Keratinocyte (primary cell): Measurements from ENCODE around the gene PMEPA1. TPM values are rescaled to one million over a fixed set of nuclear protein-coding genes. Genes with fewer than 3 reads are reported as not detected.

Source experiments
- DNase-seq: peaks from one replicate; pipeline ENCODE4 v3.0.0-alpha.2; 2011; ENCODE audit warnings: low read depth, missing footprints, low spot score
- FAIRE-seq: peaks from 2 replicates; lab custom pipeline; 2011; peaks lifted over from hg19 to GRCh38; lab: Jason Lieb, UNC
- H2AFZ ChIP-seq: 2 replicates; pipeline ENCODE4 v1.6.0; 2012; ENCODE audit warnings: low read length, control low read depth, inconsistent platforms; ENCODE audit not compliant: control insufficient read depth
- H3K27ac ChIP-seq: 2 replicates; pipeline ENCODE4 v1.5.1; 2011; ENCODE audit warnings: low read length; ENCODE audit not compliant: control insufficient read depth, insufficient read depth
- H3K27me3 ChIP-seq: 3 replicates; pipeline ENCODE4 v1.6.0; 2011; ENCODE audit warnings: low read length; ENCODE audit not compliant: control insufficient read depth, insufficient read depth; ENCODE audit errors: extremely low read depth
- H3K36me3 ChIP-seq, 2 experiments: 2 replicates in 1 of 2; 3 replicates in 1 of 2; pipeline ENCODE4 v1.5.1; 2011; ENCODE audit warnings: low read length in 2 of 2, mild to moderate bottlenecking in 1 of 2; ENCODE audit not compliant: control insufficient read depth in 2 of 2, insufficient read depth in 2 of 2; ENCODE audit errors: extremely low read depth in 1 of 2
- H3K4me1 ChIP-seq: 3 replicates; pipeline ENCODE4 v1.5.1; 2011; ENCODE audit warnings: low read length; ENCODE audit not compliant: control insufficient read depth, insufficient read depth; ENCODE audit errors: extremely low read depth
- H3K4me2 ChIP-seq: 3 replicates; pipeline ENCODE4 v1.6.0; 2011; ENCODE audit warnings: low read depth, low read length; ENCODE audit not compliant: control insufficient read depth, insufficient read depth; ENCODE audit errors: extremely low read depth
- H3K4me3 ChIP-seq, 3 experiments: fragments of 200-600 bp in 1 of 3; sonication (generic) in 1 of 3; 2 replicates in 2 of 3; 3 replicates in 1 of 3; pipeline ENCODE4 v1.5.1; 2011 to 2016; ENCODE audit warnings: low read length in 3 of 3, mild to moderate bottlenecking in 3 of 3, control low read depth in 2 of 3, inconsistent platforms in 1 of 3, low read depth in 1 of 3, mixed read lengths in 1 of 3, mixed run types in 1 of 3, moderate library complexity in 1 of 3; ENCODE audit not compliant: control insufficient read depth in 2 of 3, insufficient read depth in 2 of 3; ENCODE audit errors: extremely low read depth in 1 of 3
- H3K79me2 ChIP-seq: 2 replicates; pipeline ENCODE4 v1.6.0; 2012; ENCODE audit warnings: low read length; ENCODE audit not compliant: control insufficient read depth, insufficient read depth
- H3K9ac ChIP-seq: 3 replicates; pipeline ENCODE4 v1.6.0; 2011; ENCODE audit warnings: low read length; ENCODE audit not compliant: control insufficient read depth, insufficient read depth; ENCODE audit errors: extremely low read depth
- H3K9me1 ChIP-seq: 3 replicates; pipeline ENCODE4 v1.6.0; 2011; ENCODE audit warnings: low read length; ENCODE audit not compliant: control insufficient read depth, insufficient read depth; ENCODE audit errors: extremely low read depth
- H3K9me3 ChIP-seq: 2 replicates; pipeline ENCODE4 v1.5.1; 2012; ENCODE audit warnings: low read depth, low read length; ENCODE audit not compliant: control insufficient read depth
- H4K20me1 ChIP-seq: 3 replicates; pipeline ENCODE4 v1.6.0; 2011; ENCODE audit warnings: low read length; ENCODE audit not compliant: control insufficient read depth, insufficient read depth; ENCODE audit errors: extremely low read depth
- EZH2 ChIP-seq: IDR thresholded peaks from one replicate; pipeline ENCODE4 v1.6.1; 2012; ENCODE audit warnings: inconsistent platforms, mild to moderate bottlenecking, low read length, moderate library complexity
- dilution Hi-C: fragments of 300-500 bp; cut with MboI; formaldehyde crosslinking; loops from one replicate; pipeline ENCODE4 v1.7.0; 2020; ENCODE audit warnings: low sequenced_read_pairs; ENCODE audit not compliant: extremely low pct_ligation_motif_present
- polyA plus RNA-seq, 5 experiments: library from polyadenylated mRNA; depleted of rRNA in 3 of 5; stranded (reverse) in 3 of 5; stranded (forward) in 1 of 5; unstranded in 1 of 5; fragments of >200 nt; gene quantifications; 1 replicate in 1 of 5; 2 replicates in 3 of 5; 3 replicates in 1 of 5; pipeline versions ENCODE4 v1.2.1 to v1.2.3, GENCODE V29; 2011 to 2012; ENCODE audit warnings: missing spikeins in 2 of 5, low read depth in 1 of 5, low replicate concordance in 1 of 5
- TF ChIP-seq, protein P1 (sequence below), 3 experiments: IDR thresholded peaks in 1 of 3; conservative IDR thresholded peaks in 1 of 3; optimal IDR thresholded peaks in 1 of 3; 2 replicates in 2 of 3; 3 replicates in 1 of 3; pipeline versions ENCODE3 to v1.5.1; 2011; ENCODE audit warnings: low read length in 3 of 3, mild to moderate bottlenecking in 3 of 3, moderate library complexity in 2 of 3, control low read depth in 1 of 3, inconsistent platforms in 1 of 3; ENCODE audit not compliant: insufficient read depth in 2 of 3; ENCODE audit errors: extremely low read depth in 1 of 3

The PMEPA1 gene
- polyA plus RNA-seq, 1 donor (not counting 4 experiments of a cell fraction or from before 2014, with no cell fraction given) = 29.0 TPM

DNA sequence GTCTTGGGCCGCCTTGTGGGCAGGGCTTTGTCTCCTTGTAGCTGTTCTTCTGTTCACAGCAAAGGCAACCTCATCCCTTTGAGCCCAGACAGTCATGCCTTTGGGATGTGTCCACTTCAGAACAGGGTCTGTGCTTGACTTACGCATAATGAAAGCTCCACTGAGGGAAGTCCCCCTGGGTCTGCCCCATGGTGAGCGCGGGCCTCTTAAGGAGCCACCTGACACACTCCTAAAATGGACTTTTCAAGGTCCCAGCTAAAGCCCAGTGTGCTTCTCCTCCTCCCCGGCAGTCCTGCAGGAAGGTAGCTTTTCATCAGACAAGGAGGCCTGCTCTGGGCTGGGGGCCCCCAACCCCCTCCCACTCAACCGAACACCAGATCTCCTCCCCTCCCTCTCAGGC, 24.9 kb upstream of the PMEPA1 start:
- Histone ChIP-seq H2AFZ (no peak overlapping the region), H3K27ac (no peak overlapping the region), H3K79me2 (no peaks in the 10 kb centered on the region), H3K4me2 (no peak overlapping the region), H4K20me1 (no peaks in the 10 kb centered on the region), H3K4me1 (no peaks in the 10 kb centered on the region), H3K9ac (no peak overlapping the region), H3K4me3 (no peak overlapping the region), H3K9me3 (no peaks in the 10 kb centered on the region), H3K36me3 (no peaks in the 10 kb centered on the region), H3K9me1 (no peaks in the 10 kb centered on the region), H3K27me3 (peaks cover 30% of the 10 kb centered on the region)
- DNase-seq (no peak), FAIRE-seq (no peak)
- no peak for TF ChIP-seq EZH2
- dilution Hi-C loops = no loop called here

DNA sequence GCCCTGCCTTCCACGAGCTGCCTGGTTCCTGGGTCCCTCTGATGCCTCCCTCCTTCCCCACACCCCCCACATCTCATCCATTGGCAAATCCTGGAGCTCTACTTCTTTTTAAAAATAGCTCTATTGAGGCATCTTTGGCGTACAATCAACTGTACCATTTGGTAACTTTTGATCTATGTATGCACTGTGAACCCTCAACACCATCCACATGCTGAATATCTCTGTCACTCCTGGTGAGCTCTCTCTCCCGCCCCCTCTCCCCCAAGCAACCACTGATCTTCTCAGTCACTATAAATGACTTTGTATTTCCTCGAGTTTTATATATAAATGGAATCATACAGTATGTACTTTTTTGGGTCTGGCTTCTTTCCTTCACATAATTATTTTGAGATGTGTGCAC, 22.4 kb upstream of the PMEPA1 start:
- DNase-seq (no peak), FAIRE-seq (no peak)
- dilution Hi-C loops = no loop called here
- no peak overlapping the region for H3K9ac ChIP-seq
- H3K4me2 ChIP-seq = no peak overlapping the region
- H3K79me2 ChIP-seq = no peaks in the 10 kb centered on the region
- TF ChIP-seq EZH2 = no peak
- TF ChIP-seq, protein P1, sequence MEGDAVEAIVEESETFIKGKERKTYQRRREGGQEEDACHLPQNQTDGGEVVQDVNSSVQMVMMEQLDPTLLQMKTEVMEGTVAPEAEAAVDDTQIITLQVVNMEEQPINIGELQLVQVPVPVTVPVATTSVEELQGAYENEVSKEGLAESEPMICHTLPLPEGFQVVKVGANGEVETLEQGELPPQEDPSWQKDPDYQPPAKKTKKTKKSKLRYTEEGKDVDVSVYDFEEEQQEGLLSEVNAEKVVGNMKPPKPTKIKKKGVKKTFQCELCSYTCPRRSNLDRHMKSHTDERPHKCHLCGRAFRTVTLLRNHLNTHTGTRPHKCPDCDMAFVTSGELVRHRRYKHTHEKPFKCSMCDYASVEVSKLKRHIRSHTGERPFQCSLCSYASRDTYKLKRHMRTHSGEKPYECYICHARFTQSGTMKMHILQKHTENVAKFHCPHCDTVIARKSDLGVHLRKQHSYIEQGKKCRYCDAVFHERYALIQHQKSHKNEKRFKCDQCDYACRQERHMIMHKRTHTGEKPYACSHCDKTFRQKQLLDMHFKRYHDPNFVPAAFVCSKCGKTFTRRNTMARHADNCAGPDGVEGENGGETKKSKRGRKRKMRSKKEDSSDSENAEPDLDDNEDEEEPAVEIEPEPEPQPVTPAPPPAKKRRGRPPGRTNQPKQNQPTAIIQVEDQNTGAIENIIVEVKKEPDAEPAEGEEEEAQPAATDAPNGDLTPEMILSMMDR (optimal IDR thresholded peaks at IDR 0.05 in 1 of 3, IDR thresholded peaks at IDR 0.05 in 1 of 3, conservative IDR thresholded peaks at IDR 0.05 in 1 of 3; ENCODE audit: extremely low read depth in 1 of 3, insufficient read depth in 2 of 3, low read length in 3 of 3) = no peak
- H3K27me3 ChIP-seq = peaks cover 46% of the 10 kb centered on the region
- no peak overlapping the region for H2AFZ ChIP-seq
- no peak overlapping the region for H3K4me3 ChIP-seq
- no peak overlapping the region for H3K27ac ChIP-seq
- no peaks in the 10 kb centered on the region for H3K36me3 ChIP-seq
- H3K4me1 ChIP-seq = no peaks in the 10 kb centered on the region
- H3K9me3 ChIP-seq = no peaks in the 10 kb centered on the region
- no peaks in the 10 kb centered on the region for H4K20me1 ChIP-seq
- H3K9me1 ChIP-seq = no peaks in the 10 kb centered on the region

DNA sequence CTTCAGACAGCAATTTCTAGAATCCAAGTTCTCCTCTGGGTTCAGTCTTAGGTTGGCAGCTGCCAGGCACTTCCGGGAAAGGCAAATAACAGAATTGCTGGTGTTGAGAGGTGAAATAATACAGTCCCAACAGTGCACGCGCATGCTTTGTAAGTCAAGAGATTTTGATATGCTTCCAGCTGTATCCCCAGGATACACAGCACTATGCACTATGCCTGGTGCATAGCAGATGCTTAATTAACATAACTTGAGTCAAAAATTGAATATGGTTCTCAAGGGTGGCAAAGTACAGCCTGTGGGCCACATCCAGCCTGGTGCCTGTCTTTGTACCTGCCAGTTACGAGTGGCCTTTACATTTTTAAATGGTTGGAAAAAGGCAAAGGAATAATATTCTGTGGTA, 18.9 kb upstream of the PMEPA1 start:
- no peak overlapping the region for H2AFZ ChIP-seq
- TF ChIP-seq, protein P1 (optimal IDR thresholded peaks at IDR 0.05 in 1 of 3, IDR thresholded peaks at IDR 0.05 in 1 of 3, conservative IDR thresholded peaks at IDR 0.05 in 1 of 3; ENCODE audit: extremely low read depth in 1 of 3, insufficient read depth in 2 of 3, low read length in 3 of 3) = no peak
- TF ChIP-seq EZH2 = no peak
- no peaks in the 10 kb centered on the region for H3K9me1 ChIP-seq
- dilution Hi-C loops = no loop called here
- H3K36me3 ChIP-seq = no peaks in the 10 kb centered on the region
- H3K4me2 ChIP-seq = no peak overlapping the region
- no peaks in the 10 kb centered on the region for H3K9me3 ChIP-seq
- H3K4me3 ChIP-seq = no peak overlapping the region
- no peaks in the 10 kb centered on the region for H3K79me2 ChIP-seq
- DNase-seq = no peak
- H4K20me1 ChIP-seq = no peaks in the 10 kb centered on the region
- H3K9ac ChIP-seq = no peak overlapping the region
- no peaks in the 10 kb centered on the region for H3K4me1 ChIP-seq
- H3K27ac ChIP-seq = no peak overlapping the region
- no peak for FAIRE-seq
- peaks cover 60% of the 10 kb centered on the region for H3K27me3 ChIP-seq
